H1 (cell line): ENCODE measurements around the gene FAT2. TPM values are rescaled to one million over a fixed set of nuclear protein-coding genes. Genes with fewer than 3 reads are reported as not detected.

ENCODE experiments used
- CTCF ChIA-PET: fragments of 300-600 bp; sonication (Branson Sonifier 250); formaldehyde crosslinking; loops from one replicate; lab custom pipeline; 2021; ENCODE audit not compliant: partially characterized antibody; lab: Charles Lee
- POLR2A ChIA-PET: fragments of 300-600 bp; sonication (Branson Sonifier 250); formaldehyde crosslinking; loops from one replicate; lab custom pipeline; 2021; ENCODE audit warnings: inconsistent platforms; ENCODE audit not compliant: partially characterized antibody; lab: Charles Lee
- DNase-seq, 2 experiments: peaks; one replicate each; pipeline versions ENCODE4 v3.0.0 to v3.0.0-alpha.2; 2010 to 2022; ENCODE audit warnings: low spot score in 2 of 2, low read depth in 1 of 2, mixed read lengths in 1 of 2
- FAIRE-seq: peaks from 2 replicates; lab custom pipeline; 2011; peaks lifted over from hg19 to GRCh38; lab: Jason Lieb, UNC
- H2AFZ ChIP-seq: 2 replicates; pipeline ENCODE4 v1.8.1; 2012; ENCODE audit warnings: low read length, inconsistent platforms
- H2AK5ac ChIP-seq: 2 replicates; pipeline ENCODE4 v1.6.1; 2013; ENCODE audit warnings: low read depth, low read length
- H2BK120ac ChIP-seq: replicated peaks from 2 replicates; pipeline ENCODE3; 2013; ENCODE audit warnings: low read depth, low read length, inconsistent platforms
- H2BK12ac ChIP-seq: 2 replicates; pipeline ENCODE4 v1.6.1; 2013; ENCODE audit warnings: low read depth, low read length
- H2BK15ac ChIP-seq: 2 replicates; pipeline ENCODE4 v1.6.1; 2013; ENCODE audit warnings: low read length
- H2BK20ac ChIP-seq: 2 replicates; pipeline ENCODE4 v1.6.1; 2013; ENCODE audit warnings: low read length
- H2BK5ac ChIP-seq: 2 replicates; pipeline ENCODE4 v1.6.1; 2013; ENCODE audit warnings: low read depth, low read length
- H3K14ac ChIP-seq: 2 replicates; pipeline ENCODE4 v1.6.1; 2013; ENCODE audit warnings: inconsistent platforms; ENCODE audit not compliant: insufficient read length
- H3K18ac ChIP-seq: 2 replicates; pipeline ENCODE4 v1.6.1; 2013; ENCODE audit warnings: low read length; ENCODE audit errors: extremely low read depth
- H3K23ac ChIP-seq: 2 replicates; pipeline ENCODE4 v1.6.1; 2013; ENCODE audit warnings: inconsistent platforms; ENCODE audit not compliant: insufficient read length
- H3K23me2 ChIP-seq: 2 replicates; pipeline ENCODE4 v1.6.1; 2013; ENCODE audit warnings: low read depth, low read length
- H3K27ac ChIP-seq: 2 replicates; pipeline ENCODE4 v1.6.1; 2011; ENCODE audit warnings: low read depth, low read length, inconsistent platforms
- H3K27me3 ChIP-seq, 4 experiments: replicated peaks in 1 of 4; 1 replicate in 1 of 4; 2 replicates in 3 of 4; pipeline versions ENCODE4 v1.6.1 to v1.8.1; 2011 to 2013; ENCODE audit warnings: low read length in 3 of 4, mild to moderate bottlenecking in 3 of 4, inconsistent platforms in 2 of 4, mixed read lengths in 2 of 4, moderate library complexity in 1 of 4; ENCODE audit not compliant: control insufficient read depth in 3 of 4, insufficient read depth in 3 of 4; ENCODE audit errors: extremely low read depth in 1 of 4
- H3K36me3 ChIP-seq, 4 experiments: 2 replicates each; pipeline versions ENCODE4 v1.6.1 to v1.8.1; 2011 to 2013; ENCODE audit warnings: mild to moderate bottlenecking in 4 of 4, low read length in 3 of 4, moderate library complexity in 2 of 4, control low read depth in 1 of 4, inconsistent platforms in 1 of 4; ENCODE audit not compliant: insufficient read depth in 4 of 4, control insufficient read depth in 2 of 4
- H3K4ac ChIP-seq: replicated peaks from 2 replicates; pipeline ENCODE3; 2013; ENCODE audit warnings: low read length, low read depth, mixed read lengths, inconsistent platforms; ENCODE audit not compliant: insufficient read length
- H3K4me1 ChIP-seq, 4 experiments: replicated peaks in 1 of 4; 1 replicate in 1 of 4; 2 replicates in 3 of 4; pipeline versions ENCODE4 v1.6.1 to v1.8.1; 2011 to 2013; ENCODE audit warnings: low read length in 3 of 4, inconsistent platforms in 2 of 4, mixed read lengths in 1 of 4; ENCODE audit not compliant: insufficient read depth in 4 of 4, control insufficient read depth in 3 of 4
- H3K4me2 ChIP-seq, 2 experiments: 2 replicates each; pipeline versions ENCODE4 v1.6.1 to v1.8.1; 2011 to 2013; ENCODE audit warnings: low read depth in 2 of 2, low read length in 2 of 2, control low read depth in 1 of 2, inconsistent platforms in 1 of 2, mild to moderate bottlenecking in 1 of 2; ENCODE audit not compliant: insufficient read depth in 1 of 2
- H3K4me3 ChIP-seq, 4 experiments: fragments of 200-600, 300-600 bp in 1 of 4; sonication (generic), shearing (Covaris generic), sonication (Bioruptor Twin) in 1 of 4; 2 replicates each; pipeline versions ENCODE4 v1.5.1 to v1.8.1; 2011 to 2016; ENCODE audit warnings: low read length in 4 of 4, low read depth in 3 of 4, control low read depth in 2 of 4, inconsistent platforms in 2 of 4, mild to moderate bottlenecking in 2 of 4, mixed read lengths in 1 of 4, moderate library complexity in 1 of 4; ENCODE audit not compliant: insufficient read depth in 2 of 4; ENCODE audit errors: extremely low read depth in 1 of 4
- H3K56ac ChIP-seq: replicated peaks from 2 replicates; pipeline ENCODE3; 2013; ENCODE audit warnings: low read depth, mild to moderate bottlenecking, mixed read lengths, low read length, inconsistent platforms; ENCODE audit not compliant: insufficient read length
- H3K79me1 ChIP-seq: 2 replicates; pipeline ENCODE4 v1.6.1; 2013; ENCODE audit warnings: low read depth, low read length, control low read depth
- H3K79me2 ChIP-seq, 2 experiments: 2 replicates each; pipeline versions ENCODE4 v1.6.1 to v1.8.1; 2012 to 2013; ENCODE audit warnings: low read length in 2 of 2, mild to moderate bottlenecking in 2 of 2, inconsistent platforms in 1 of 2; ENCODE audit not compliant: insufficient read depth in 2 of 2, control insufficient read depth in 1 of 2
- H3K9ac ChIP-seq, 4 experiments: replicated peaks in 1 of 4; 1 replicate in 1 of 4; 2 replicates in 3 of 4; pipeline versions ENCODE4 v1.6.1 to v1.8.1; 2011 to 2013; ENCODE audit warnings: low read depth in 3 of 4, low read length in 3 of 4, control low read depth in 2 of 4, mild to moderate bottlenecking in 2 of 4, moderate library complexity in 2 of 4, inconsistent platforms in 1 of 4; ENCODE audit errors: extremely low read depth in 1 of 4
- H3K9me3 ChIP-seq, 2 experiments: 2 replicates each; pipeline versions ENCODE4 v1.6.1 to v1.8.1; 2012 to 2013; ENCODE audit warnings: mild to moderate bottlenecking in 2 of 2, moderate library complexity in 2 of 2, control low read depth in 1 of 2, inconsistent platforms in 1 of 2, low read depth in 1 of 2, low read length in 1 of 2, mixed read lengths in 1 of 2; ENCODE audit not compliant: insufficient read depth in 2 of 2
- H4K20me1 ChIP-seq, 2 experiments: replicated peaks in 1 of 2; 2 replicates each; pipeline versions ENCODE3 to v1.8.1; 2011 to 2013; ENCODE audit warnings: inconsistent platforms in 2 of 2, low read length in 2 of 2, mild to moderate bottlenecking in 1 of 2; ENCODE audit not compliant: insufficient read depth in 2 of 2, control insufficient read depth in 1 of 2
- H4K5ac ChIP-seq: 2 replicates; pipeline ENCODE4 v1.6.1; 2013; ENCODE audit warnings: low read length, low read depth, mixed read lengths, inconsistent platforms; ENCODE audit not compliant: insufficient read length
- H4K8ac ChIP-seq: 2 replicates; pipeline ENCODE4 v1.8.0; 2013; ENCODE audit warnings: mild to moderate bottlenecking, moderate library complexity, low read length, inconsistent platforms; ENCODE audit not compliant: insufficient read depth; ENCODE audit errors: extremely low read depth
- H4K91ac ChIP-seq: replicated peaks from 2 replicates; pipeline ENCODE3; 2013; ENCODE audit warnings: low read length, mixed read lengths, inconsistent platforms; ENCODE audit not compliant: insufficient read length
- CBX8 ChIP-seq: fragments of 300-800, 300-1000 bp; sonication (generic); IDR thresholded peaks from 2 replicates; pipeline ENCODE4 v1.7.1; 2016; ENCODE audit warnings: low read depth, low read length, borderline replicate concordance
- HDAC2 ChIP-seq, 2 experiments: fragments of 300-600 bp in 1 of 2; sonication (generic) in 1 of 2; IDR thresholded peaks; 2 replicates each; pipeline ENCODE4 v1.6.1; 2011 to 2012; ENCODE audit warnings: low read depth in 2 of 2, low read length in 2 of 2, mild to moderate bottlenecking in 2 of 2, moderate library complexity in 2 of 2, borderline replicate concordance in 1 of 2, inconsistent platforms in 1 of 2
- KDM5A ChIP-seq: fragments of 200-600 bp; IDR thresholded peaks from 2 replicates; pipeline ENCODE4 v1.7.1; 2012; ENCODE audit warnings: mild to moderate bottlenecking, low read length, inconsistent platforms, mixed read lengths
- MAFK ChIP-seq: IDR thresholded peaks from 2 replicates; pipeline ENCODE4 v1.6.1; 2012; ENCODE audit warnings: low read depth, mild to moderate bottlenecking, improper control_type of control experiment, low read length
- RAD21 ChIP-seq, 2 experiments: IDR thresholded peaks in 1 of 2; conservative IDR thresholded peaks in 1 of 2; 2 replicates each; pipeline ENCODE4 v1.6.1; 2011; ENCODE audit warnings: low read depth in 2 of 2, low read length in 2 of 2, improper control_type of control experiment in 1 of 2, inconsistent platforms in 1 of 2, mild to moderate bottlenecking in 1 of 2, moderate library complexity in 1 of 2
- RFX5 ChIP-seq: IDR thresholded peaks from 2 replicates; pipeline ENCODE4 v1.6.1; 2011; ENCODE audit warnings: low read depth, low read length, improper control_type of control experiment, borderline replicate concordance
- RXRA ChIP-seq: IDR thresholded peaks from 2 replicates; pipeline ENCODE4 v1.6.1; 2011; ENCODE audit warnings: low read depth, mild to moderate bottlenecking, low read length, moderate library complexity; ENCODE audit not compliant: insufficient read depth
- SRF ChIP-seq: IDR thresholded peaks from 2 replicates; pipeline ENCODE4 v1.6.1; 2011; ENCODE audit warnings: mild to moderate bottlenecking, low read depth, low read length, moderate library complexity
- TBP ChIP-seq: IDR thresholded peaks from 2 replicates; pipeline ENCODE4 v1.6.1; 2011; ENCODE audit warnings: low read depth, low read length, improper control_type of control experiment
- WGBS, 2 experiments: shearing (Covaris generic) in 1 of 2; methylation state at CpG; one replicate each; pipeline versions ENCODE4 v1.1.6 to v1.1.7; 2013 to 2015; ENCODE audit warnings: low lambda C conversion rate in 2 of 2, mixed read lengths in 2 of 2, inconsistent platforms in 1 of 2, low coverage in 1 of 2, missing lambda C conversion rate in 1 of 2; ENCODE audit not compliant: insufficient replicate concordance in 2 of 2, insufficient coverage in 1 of 2, insufficient read length in 1 of 2; ENCODE audit errors: extremely low coverage in 1 of 2, missing lambda C conversion rate in 1 of 2; 5-methylcytosine and 5-hydroxymethylcytosine counted together
- long read RNA-seq, 2 experiments: library from RNA in 1 of 2; library from capped mRNA in 1 of 2; stranded (forward); transcript quantifications; one replicate each; pipeline ENCODE4 v2.0.0, GENCODE V29; 2021; ENCODE audit warnings: inconsistent platforms in 1 of 2
- polyA minus RNA-seq, 3 experiments: library from RNA; depleted of rRNA, polyadenylated mRNA; stranded (reverse); fragments of >200 nt; gene quantifications; 1 replicate in 2 of 3; 2 replicates in 1 of 3; pipeline ENCODE4 v1.2.3, GENCODE V29; 2011
- polyA plus RNA-seq, 7 experiments: library from polyadenylated mRNA; depleted of rRNA in 3 of 7; stranded (reverse) in 5 of 7; unstranded in 2 of 7; fragments of >200 nt in 5 of 7; fragments of 200-250 nt in 2 of 7; gene quantifications; 1 replicate in 5 of 7; 2 replicates in 1 of 7; 4 replicates in 1 of 7; pipeline versions ENCODE4 v1.2.1 to v1.2.3, GENCODE V29; 2011 to 2013; ENCODE audit warnings: missing spikeins in 2 of 7, mixed read lengths in 2 of 7
- total RNA-seq: library from RNA; stranded (reverse); fragmentation: NEBNext Ultra II Directional; extraction: Animal tissue kit (Norgen Biotek cat#: 25700); gene quantifications from 2 replicates; pipeline ENCODE4 v1.2.1, GENCODE V29; 2021

The FAT2 gene
- total RNA-seq (0.29 and 0.30 TPM in 2 replicates), polyA plus RNA-seq (2011; rRNA removed) (0.09 and 0.12 TPM in 2 replicates), polyA minus RNA-seq (2011; rRNA and poly(A)+ RNA removed) (0.35 and 0.68 TPM in 2 replicates)
- 0.08 TPM for polyA plus RNA-seq (2011; cell fraction: cytosol; rRNA removed)
- 0.24 TPM for polyA plus RNA-seq (2011; cell fraction: nucleus; rRNA removed)
- polyA plus RNA-seq (2012, experiment 1 of 2) = 0.20 to 0.37 TPM (median 0.28 TPM) in 4 replicates
- polyA plus RNA-seq (2012, experiment 2 of 2) = 0.03 TPM
- polyA plus RNA-seq (2013, experiment 1 of 2) = 0.04 TPM
- 0.04 TPM for polyA plus RNA-seq (2013, experiment 2 of 2)
- polyA minus RNA-seq (2011; cell fraction: cytosol; rRNA and poly(A)+ RNA removed) = 0.22 TPM
- 0.70 TPM for polyA minus RNA-seq (2011; cell fraction: nucleus; rRNA and poly(A)+ RNA removed)
- long read RNA-seq, experiment 1 = 0 reads
- long read RNA-seq, experiment 2 = 0 reads

GRCh38 chr5:151591144-151591819 is at the start of gene FAT2:
FAT2 (minus strand) TSS chr5:151591331; CDS start chr5:151568931, 22,400 bp downstream.
- Histone ChIP-seq H3K23me2 (no peaks in the 10 kb centered on the region; the same call in 1 of the 2 replicates), H3K23ac (no peak within 1 kb of the TSS), H3K79me1 (no peaks in the 10 kb centered on the region), H3K56ac (no peak within 1 kb of the TSS), H3K4ac (no peak within 1 kb of the TSS), H4K91ac (no peak within 1 kb of the TSS), H3K36me3 (no peaks in the 10 kb centered on the region), H3K9me3 (no peaks in the 10 kb centered on the region), H2AK5ac (no peak within 1 kb of the TSS), H3K79me2 (no peaks in the 10 kb centered on the region), H2BK5ac (0 out of 2 replicates have a peak within 1 kb of the TSS, but pooled peaks have one; percentile 26), H3K4me1 (peaks cover 0 to 6% (median 4%) of the 10 kb centered on the region in 4 experiments; a peak in 5 of 7 replicates), H3K27ac (no peak within 1 kb of the TSS), H2BK15ac (0 out of 2 replicates have a peak within 1 kb of the TSS, but pooled peaks have one; percentile 40), H3K4me3 (no peak within 1 kb of the TSS), H2BK20ac (0 out of 2 replicates have a peak within 1 kb of the TSS, but pooled peaks have one; percentile 67), H4K5ac (no peak within 1 kb of the TSS), H3K18ac (no peak within 1 kb of the TSS), H3K27me3 (no peaks in the 10 kb centered on the region; a peak in 2 of 7 replicates), H2BK120ac (no peak within 1 kb of the TSS), H3K4me2 (peak within 1 kb of the TSS in 1 of 2 experiments; percentile 9; a peak in 1 of 4 replicates), H3K14ac (no peak within 1 kb of the TSS), H3K9ac (no peak within 1 kb of the TSS), H2BK12ac (no peak within 1 kb of the TSS), H4K8ac (no peak within 1 kb of the TSS), H2AFZ (peak within 1 kb of the TSS; percentile 88), H4K20me1 (no peaks in the 10 kb centered on the region)
- WGBS, 2 experiments = 60% methylated on average over 12 of the region's 13 CpGs; no CpG with 5 or more reads in 1 of the 2 experiments
- DNase-seq (peak in 1 of 2 experiments; percentile 53), FAIRE-seq (no peak)
- CTCF ChIA-PET = interaction anchor here (0.5 to 1.8 kb wide), 3 partner anchors 10 to 149 kb away, joined by 4 to 6 read pairs (median 5); no protein-coding TSS in a partner anchor
- POLR2A ChIA-PET = no interaction called here
- no peak for TF ChIP-seq KDM5A
- no peak for TF ChIP-seq CBX8
- no peak for TF ChIP-seq RFX5
- TF ChIP-seq RAD21 (IDR thresholded peaks at IDR 0.05 in 1 of 2, conservative IDR thresholded peaks at IDR 0.05 in 1 of 2; ENCODE audit: low read depth in 2 of 2, low read length in 2 of 2) = no peak
- TF ChIP-seq TBP = no peak
- TF ChIP-seq HDAC2 (IDR thresholded peaks at IDR 0.05; ENCODE audit: borderline replicate concordance in 1 of 2, low read depth in 2 of 2, low read length in 2 of 2) = no peak
- no peak for TF ChIP-seq MAFK
- no peak for TF ChIP-seq SRF
- TF ChIP-seq RXRA = no peak
